Lung (tissue), 12 donors: Measurements from ENCODE around the gene B4GAT1. TPM values are rescaled to one million over a fixed set of nuclear protein-coding genes. Genes with fewer than 3 reads are reported as not detected.

Experiments
- ATAC-seq: fragments of 200-7000 bp; cut with Tn5 transposase; one replicate; pipeline ENCODE4 v1.9.1; 2020; ENCODE audit warnings: moderate number of reproducible peaks; ENCODE audit not compliant: insufficient read depth, low FRiP score
- DNase-seq, 3 donors: peaks; one replicate each; pipeline ENCODE4 v3.0.0-alpha.2; 2013 to 2017
- H3K27ac ChIP-seq, 2 donors: one replicate each; pipeline ENCODE4 v1.5.1; 2013; ENCODE audit warnings: mild to moderate bottlenecking in 2 of 2, moderate library complexity in 2 of 2, control low read depth in 1 of 2, inconsistent platforms in 1 of 2, low read depth in 1 of 2, low read length in 1 of 2
- H3K27me3 ChIP-seq, 3 donors: one replicate each; pipeline ENCODE4 v1.5.1; 2013; ENCODE audit warnings: low read length in 2 of 3; ENCODE audit not compliant: control insufficient read depth in 3 of 3, insufficient read depth in 3 of 3
- H3K36me3 ChIP-seq, 4 donors: one replicate each; pipeline ENCODE4 v1.5.1; 2013; ENCODE audit warnings: low read length in 4 of 4, mild to moderate bottlenecking in 1 of 4, moderate library complexity in 1 of 4; ENCODE audit not compliant: control insufficient read depth in 4 of 4, insufficient read depth in 4 of 4
- H3K4me1 ChIP-seq, 5 donors: one replicate each; pipeline ENCODE4 v1.5.1; 2013; ENCODE audit warnings: low read length in 5 of 5, mild to moderate bottlenecking in 2 of 5, moderate library complexity in 1 of 5; ENCODE audit not compliant: control insufficient read depth in 5 of 5, insufficient read depth in 5 of 5
- H3K4me3 ChIP-seq: one replicate; pipeline ENCODE4 v1.5.1; 2013; ENCODE audit warnings: mild to moderate bottlenecking, control low read depth, moderate library complexity
- H3K9ac ChIP-seq, 2 donors: one replicate each; pipeline ENCODE4 v1.5.1; 2013; ENCODE audit warnings: low read length in 2 of 2, control low read depth in 1 of 2; ENCODE audit not compliant: insufficient read depth in 1 of 2
- H3K9me3 ChIP-seq, 4 donors: one replicate each; pipeline ENCODE4 v1.5.1; 2013; ENCODE audit warnings: low read length in 3 of 4, mild to moderate bottlenecking in 1 of 4, moderate library complexity in 1 of 4; ENCODE audit not compliant: control insufficient read depth in 4 of 4, insufficient read depth in 3 of 4
- WGBS, 2 donors: extraction: QIAGEN DNeasy Blood & Tissue Kit; methylation state at CpG; one replicate each; pipeline ENCODE4 v1.1.7; 2013; 5-methylcytosine and 5-hydroxymethylcytosine counted together
- polyA plus RNA-seq, 2 donors: library from polyadenylated mRNA; stranded (reverse); fragments of 200-250 nt; gene quantifications; one replicate each; pipeline ENCODE4 v1.2.1, GENCODE V29; 2013
- total RNA-seq, 2 donors: library from RNA; depleted of rRNA in 1 of 2; stranded (reverse); fragments of >200 nt in 1 of 2; gene quantifications; one replicate each; pipeline ENCODE4 v1.2.1, GENCODE V29; 2014 to 2021
- TF ChIP-seq, protein P1 (sequence below): IDR thresholded peaks from 2 replicates; pipeline ENCODE4 v1.5.1; 2012; ENCODE audit warnings: mild to moderate bottlenecking; ENCODE audit errors: control extremely low read depth, extremely low read depth
- donor health status: control.
- donor health status: control.
- donor health status: Bipolar disorder and iron deficiency.
- donor health status: healthy.
- donor health status: DM: yes; HTN: yes; CAD: no.

The B4GAT1 gene
- total and polyA plus RNA-seq, 4 donors, result 18.2 to 28.0 (median 24.0) TPM

- ATAC-seq, result no peak
Observed at GRCh38 chr11:66329165-66329673, 18.2 kb downstream of the B4GAT1 start.

DNA sequence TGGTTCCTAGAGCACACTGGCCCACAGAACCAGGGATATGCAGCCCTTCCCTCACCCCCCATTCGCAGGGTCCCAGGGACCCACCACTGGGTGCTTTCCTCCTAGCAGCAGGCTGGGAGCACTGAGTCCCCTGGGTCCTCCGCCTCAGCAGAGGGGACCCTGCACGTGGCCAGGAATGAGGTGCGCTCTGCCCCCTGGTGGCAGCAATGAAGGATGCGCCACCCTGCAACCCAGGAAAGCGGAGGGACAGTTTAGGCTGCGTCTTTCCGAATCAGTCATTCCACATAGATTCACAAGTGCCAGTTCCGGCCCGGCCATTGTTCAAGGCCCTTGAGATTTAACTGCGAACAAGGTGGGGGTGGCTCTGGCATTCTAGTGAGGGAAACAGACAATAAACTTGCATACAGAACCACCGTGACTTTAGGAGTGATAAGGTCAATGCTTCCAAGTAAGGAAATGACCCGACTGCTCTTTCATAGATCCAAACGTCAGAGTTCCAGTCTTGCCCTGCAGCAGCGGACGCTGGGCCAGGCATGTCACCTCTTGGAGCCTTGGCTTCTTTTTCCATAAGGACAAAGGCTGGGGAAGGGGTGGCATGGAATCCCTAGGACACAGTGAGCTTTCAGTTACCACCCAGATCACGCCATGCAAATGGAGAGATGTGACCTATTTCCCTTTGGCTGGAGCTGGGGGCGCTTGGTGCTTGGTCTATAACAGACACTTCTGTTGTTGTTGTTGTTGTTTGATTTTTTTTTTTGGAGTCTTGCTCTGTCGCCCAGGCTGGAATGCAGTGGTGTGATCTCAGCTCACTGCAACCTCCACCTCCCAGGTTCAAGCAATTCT is 18.9 kb downstream of the B4GAT1 start:
- H3K4me3 ChIP-seq, result no peak overlapping the region
- H3K27ac ChIP-seq, result peak overlapping the region in 1 of 2 donors; percentile 18
- TF ChIP-seq, protein P1, sequence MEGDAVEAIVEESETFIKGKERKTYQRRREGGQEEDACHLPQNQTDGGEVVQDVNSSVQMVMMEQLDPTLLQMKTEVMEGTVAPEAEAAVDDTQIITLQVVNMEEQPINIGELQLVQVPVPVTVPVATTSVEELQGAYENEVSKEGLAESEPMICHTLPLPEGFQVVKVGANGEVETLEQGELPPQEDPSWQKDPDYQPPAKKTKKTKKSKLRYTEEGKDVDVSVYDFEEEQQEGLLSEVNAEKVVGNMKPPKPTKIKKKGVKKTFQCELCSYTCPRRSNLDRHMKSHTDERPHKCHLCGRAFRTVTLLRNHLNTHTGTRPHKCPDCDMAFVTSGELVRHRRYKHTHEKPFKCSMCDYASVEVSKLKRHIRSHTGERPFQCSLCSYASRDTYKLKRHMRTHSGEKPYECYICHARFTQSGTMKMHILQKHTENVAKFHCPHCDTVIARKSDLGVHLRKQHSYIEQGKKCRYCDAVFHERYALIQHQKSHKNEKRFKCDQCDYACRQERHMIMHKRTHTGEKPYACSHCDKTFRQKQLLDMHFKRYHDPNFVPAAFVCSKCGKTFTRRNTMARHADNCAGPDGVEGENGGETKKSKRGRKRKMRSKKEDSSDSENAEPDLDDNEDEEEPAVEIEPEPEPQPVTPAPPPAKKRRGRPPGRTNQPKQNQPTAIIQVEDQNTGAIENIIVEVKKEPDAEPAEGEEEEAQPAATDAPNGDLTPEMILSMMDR, result peak; percentile 92
- peak overlapping the region in 1 of 2 donors; percentile 20 for H3K9ac ChIP-seq
- peaks cover 2 to 48% (median 22%) of the 10 kb centered on the region in 5 donors for H3K4me1 ChIP-seq
- 9 to 12% methylated on average over 19 of the region's 19 CpGs for WGBS, 2 donors
- peaks cover 0 to 13% (median 0%) of the 10 kb centered on the region in 4 donors for H3K36me3 ChIP-seq
- H3K9me3 ChIP-seq, result peaks cover 0 to 1% (median 0%) of the 10 kb centered on the region in 4 donors
- DNase-seq, result peak; percentile 86 to 89 (median 87)
- no peaks in the 10 kb centered on the region for H3K27me3 ChIP-seq
- peak; percentile 80 for ATAC-seq

More at GRCh38 chr11:66329165-66329673, 18.2 kb downstream of the B4GAT1 start:
- Histone ChIP-seq H3K4me1 (peaks cover 2 to 47% (median 19%) of the 10 kb centered on the region in 5 donors), H3K27ac (no peak overlapping the region), H3K9ac (no peak overlapping the region), H3K27me3 (no peaks in the 10 kb centered on the region), H3K9me3 (peaks cover 0 to 1% (median 0%) of the 10 kb centered on the region in 4 donors), H3K36me3 (peaks cover 0 to 20% (median 0%) of the 10 kb centered on the region in 4 donors), H3K4me3 (no peak overlapping the region)
- TF ChIP-seq, protein P1, result no peak
- no peak for DNase-seq
- WGBS, 2 donors, result 92 to 98% methylated on average over 3 of the region's 3 CpGs

- Histone ChIP-seq H3K9me3 (peaks cover 0 to 1% (median 0%) of the 10 kb centered on the region in 4 donors), H3K27ac (peak overlapping the region in 1 of 2 donors; percentile 18), H3K4me3 (no peak overlapping the region), H3K9ac (no peak overlapping the region), H3K27me3 (no peaks in the 10 kb centered on the region), H3K4me1 (peaks cover 2 to 48% (median 22%) of the 10 kb centered on the region in 5 donors), H3K36me3 (peaks cover 0 to 11% (median 0%) of the 10 kb centered on the region in 4 donors)
- TF ChIP-seq, protein P1, result no peak
- 63 to 79% methylated on average over 3 of the region's 3 CpGs for WGBS, 2 donors
- no peak for ATAC-seq
- DNase-seq, result no peak
Observed at GRCh38 chr11:66328031-66328301, 19.5 kb downstream of the B4GAT1 start.
